Upper lobe of left lung (tissue), 4 donors: Measurements from ENCODE around the gene TPRN.

Source experiments
- EP300 ChIP-seq, 4 donors: sonication (generic); formaldehyde crosslinking; IDR thresholded peaks; one replicate each; pipeline ENCODE4 v1.5.1; 2017; ENCODE audit warnings: antibody characterized with exemption in 4 of 4, control low read depth in 2 of 4
- POLR2A ChIP-seq, 4 donors: fragments of 450-650 bp; IDR thresholded peaks; one replicate each; pipeline ENCODE4 v1.5.1; 2016 to 2017; ENCODE audit warnings: antibody characterized with exemption in 4 of 4, mild to moderate bottlenecking in 2 of 4
- TF ChIP-seq, protein P1 (sequence below), 6 experiments: fragments of 450-650 bp in 4 of 6; fragments of 200-600 bp in 2 of 6; sonication (generic) in 2 of 6; IDR thresholded peaks; one replicate each; pipeline ENCODE4 v1.5.1; 2016 to 2019; ENCODE audit warnings: antibody characterized with exemption in 6 of 6

DNA sequence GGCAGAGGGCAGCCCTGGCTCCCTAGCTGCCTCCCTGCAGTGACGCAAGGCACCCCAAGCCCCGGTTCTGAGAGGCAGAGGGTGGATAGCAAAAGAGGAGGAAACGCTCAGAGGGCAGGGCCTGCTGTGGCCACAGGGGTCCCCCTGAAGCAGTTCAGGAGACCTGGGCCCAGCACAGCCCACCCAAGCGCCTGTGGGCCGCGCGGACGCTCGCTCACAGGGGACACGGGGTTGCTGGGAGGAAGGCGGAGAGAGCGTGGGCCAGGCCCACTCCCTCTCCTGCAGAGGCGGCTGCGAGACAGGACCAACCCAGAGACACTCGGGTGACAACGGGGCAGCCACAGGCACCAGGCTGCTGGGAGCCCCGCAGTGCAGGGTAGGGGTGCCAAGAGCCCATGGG, 20.8 kb downstream of the TPRN start:
- TF ChIP-seq, protein P1, sequence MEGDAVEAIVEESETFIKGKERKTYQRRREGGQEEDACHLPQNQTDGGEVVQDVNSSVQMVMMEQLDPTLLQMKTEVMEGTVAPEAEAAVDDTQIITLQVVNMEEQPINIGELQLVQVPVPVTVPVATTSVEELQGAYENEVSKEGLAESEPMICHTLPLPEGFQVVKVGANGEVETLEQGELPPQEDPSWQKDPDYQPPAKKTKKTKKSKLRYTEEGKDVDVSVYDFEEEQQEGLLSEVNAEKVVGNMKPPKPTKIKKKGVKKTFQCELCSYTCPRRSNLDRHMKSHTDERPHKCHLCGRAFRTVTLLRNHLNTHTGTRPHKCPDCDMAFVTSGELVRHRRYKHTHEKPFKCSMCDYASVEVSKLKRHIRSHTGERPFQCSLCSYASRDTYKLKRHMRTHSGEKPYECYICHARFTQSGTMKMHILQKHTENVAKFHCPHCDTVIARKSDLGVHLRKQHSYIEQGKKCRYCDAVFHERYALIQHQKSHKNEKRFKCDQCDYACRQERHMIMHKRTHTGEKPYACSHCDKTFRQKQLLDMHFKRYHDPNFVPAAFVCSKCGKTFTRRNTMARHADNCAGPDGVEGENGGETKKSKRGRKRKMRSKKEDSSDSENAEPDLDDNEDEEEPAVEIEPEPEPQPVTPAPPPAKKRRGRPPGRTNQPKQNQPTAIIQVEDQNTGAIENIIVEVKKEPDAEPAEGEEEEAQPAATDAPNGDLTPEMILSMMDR (IDR thresholded peaks at IDR 0.05), result no peak
- TF ChIP-seq EP300 (IDR thresholded peaks at IDR 0.05) (no peak), POLR2A (IDR thresholded peaks at IDR 0.05) (no peak)
